PC-3 (cell line): ENCODE results near the gene JKAMP. TPM values are rescaled to one million over a fixed set of nuclear protein-coding genes. Genes with fewer than 3 reads are reported as not detected.

Experiments
- ATAC-seq: fragments of 200-7000 bp; cut with Tn5 transposase; 2 replicates; pipeline ENCODE4 v1.9.1; 2020; ENCODE audit warnings: mild to moderate bottlenecking, moderate library complexity
- BruUV-seq: library from RNA; stranded (reverse); fragments of 400-500 nt; replicated peaks from 2 replicates; lab custom pipeline; 2021; lab: Mats Ljungman, UMichigan
- CTCF ChIA-PET: fragments of 300-600 bp; sonication (Branson Sonifier 250); formaldehyde crosslinking; loops from one replicate; lab custom pipeline; 2022; ENCODE audit warnings: antibody characterized with exemption; lab: Charles Lee
- POLR2A ChIA-PET: fragments of 300-600 bp; sonication (Branson Sonifier 250); formaldehyde crosslinking; loops from one replicate; lab custom pipeline; 2022; ENCODE audit warnings: antibody characterized with exemption; ENCODE audit not compliant: unreplicated experiment; lab: Charles Lee
- DNase-seq: peaks from one replicate; pipeline ENCODE4 v3.0.0-alpha.2; 2015
- H2AFZ ChIP-seq: fragments of 300-600 bp; sonication (generic); 2 replicates; pipeline ENCODE4 v1.6.0; 2016; ENCODE audit warnings: antibody characterized with exemption, low read length
- H3F3A ChIP-seq: fragments of 300-600 bp; sonication (generic); one replicate; pipeline ENCODE4 v1.6.0; 2017; ENCODE audit warnings: antibody characterized with exemption, low read length, control low read depth, mild to moderate bottlenecking; ENCODE audit not compliant: unreplicated experiment
- H3K27ac ChIP-seq: fragments of 300-600 bp; sonication (generic); 2 replicates; pipeline ENCODE4 v1.5.1; 2016; ENCODE audit warnings: mild to moderate bottlenecking, low read length
- H3K27me3 ChIP-seq: fragments of 300-600 bp; sonication (generic); 2 replicates; pipeline ENCODE4 v1.6.1; 2016; ENCODE audit warnings: low read length, mixed read lengths
- H3K36me3 ChIP-seq: fragments of 300-600 bp; sonication (generic); 2 replicates; pipeline ENCODE4 v1.6.1; 2016; ENCODE audit warnings: low read depth, mixed run types, low read length, mixed read lengths
- H3K4me1 ChIP-seq: fragments of 300-600 bp; sonication (generic); 2 replicates; pipeline ENCODE4 v1.5.1; 2016; ENCODE audit warnings: low read length; ENCODE audit not compliant: insufficient read depth
- H3K4me2 ChIP-seq: fragments of 300-600 bp; sonication (generic); 2 replicates; pipeline ENCODE4 v1.6.0; 2016; ENCODE audit warnings: low read length
- H3K4me3 ChIP-seq: fragments of 300-600 bp; sonication (generic); 2 replicates; pipeline ENCODE4 v1.5.1; 2016; ENCODE audit warnings: mild to moderate bottlenecking, low read length, mixed read lengths
- H3K79me2 ChIP-seq: fragments of 300-600 bp; sonication (generic); 2 replicates; pipeline ENCODE4 v1.6.1; 2017; ENCODE audit warnings: low read length, mixed read lengths
- H3K9ac ChIP-seq: fragments of 300-600 bp; sonication (generic); 2 replicates; pipeline ENCODE4 v1.6.0; 2016; ENCODE audit warnings: mild to moderate bottlenecking, low read length
- H3K9me2 ChIP-seq: fragments of 300-600 bp; sonication (generic); replicated peaks from 2 replicates; pipeline ENCODE4 v1.6.1; 2016; ENCODE audit warnings: mixed run types, low read length, mixed read lengths
- H3K9me3 ChIP-seq: fragments of 300-600 bp; sonication (generic); 2 replicates; pipeline ENCODE4 v1.6.1; 2016; ENCODE audit warnings: low read length, mixed read lengths
- H4K20me1 ChIP-seq: fragments of 300-600 bp; sonication (generic); 2 replicates; pipeline ENCODE4 v1.6.1; 2016; ENCODE audit warnings: low read length, mixed read lengths
- CTCF ChIP-seq: fragments of 300-600 bp; sonication (generic); conservative IDR thresholded peaks from 2 replicates; pipeline ENCODE4 v1.5.1; 2017; ENCODE audit warnings: antibody characterized with exemption, low read depth, mild to moderate bottlenecking, low read length
- EZH2 ChIP-seq: fragments of 300-600 bp; sonication (generic); IDR thresholded peaks from one replicate; pipeline ENCODE4 v1.6.1; 2017; ENCODE audit warnings: antibody characterized with exemption, mild to moderate bottlenecking, low read length; ENCODE audit not compliant: unreplicated experiment
- EZH2phosphoT487 ChIP-seq: fragments of 300-600 bp; sonication (generic); IDR thresholded peaks from 2 replicates; pipeline ENCODE4 v1.6.1; 2018; ENCODE audit warnings: mild to moderate bottlenecking, antibody characterized with exemption, low read length, borderline replicate concordance
- intact Hi-C: fragments of 100-400 bp; cut with micrococcal nuclease; formaldehyde crosslinking; loops from 2 replicates; pipeline ENCODE4 v1.9.0; 2023
- total RNA-seq: library from RNA; depleted of rRNA; stranded (reverse); fragments of >200 nt; gene quantifications from 2 replicates; pipeline ENCODE4 v1.2.3, GENCODE V29; 2014

Gene JKAMP
- total RNA-seq, 1 experiment from 2014 or later = 147 TPM

DNA sequence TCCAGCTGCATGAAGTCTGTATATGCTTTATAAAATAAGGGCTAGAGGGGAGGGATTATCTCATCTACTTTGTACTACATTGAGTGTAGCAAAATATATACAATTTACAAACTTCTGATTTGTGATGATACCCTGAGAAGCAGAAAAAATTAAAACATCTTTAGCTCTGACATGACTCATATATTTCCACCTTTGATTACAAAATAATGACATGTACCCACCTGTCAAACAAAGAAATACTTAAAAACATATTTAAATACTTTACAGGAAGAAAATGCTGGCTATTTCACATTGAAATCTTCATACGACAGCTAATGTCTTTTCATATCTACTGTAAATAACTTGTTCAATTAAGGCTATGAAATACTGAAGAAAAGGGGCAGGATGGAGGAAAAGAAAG, 22.4 kb upstream of the JKAMP start:
- intact Hi-C loops = no loop called here

DNA sequence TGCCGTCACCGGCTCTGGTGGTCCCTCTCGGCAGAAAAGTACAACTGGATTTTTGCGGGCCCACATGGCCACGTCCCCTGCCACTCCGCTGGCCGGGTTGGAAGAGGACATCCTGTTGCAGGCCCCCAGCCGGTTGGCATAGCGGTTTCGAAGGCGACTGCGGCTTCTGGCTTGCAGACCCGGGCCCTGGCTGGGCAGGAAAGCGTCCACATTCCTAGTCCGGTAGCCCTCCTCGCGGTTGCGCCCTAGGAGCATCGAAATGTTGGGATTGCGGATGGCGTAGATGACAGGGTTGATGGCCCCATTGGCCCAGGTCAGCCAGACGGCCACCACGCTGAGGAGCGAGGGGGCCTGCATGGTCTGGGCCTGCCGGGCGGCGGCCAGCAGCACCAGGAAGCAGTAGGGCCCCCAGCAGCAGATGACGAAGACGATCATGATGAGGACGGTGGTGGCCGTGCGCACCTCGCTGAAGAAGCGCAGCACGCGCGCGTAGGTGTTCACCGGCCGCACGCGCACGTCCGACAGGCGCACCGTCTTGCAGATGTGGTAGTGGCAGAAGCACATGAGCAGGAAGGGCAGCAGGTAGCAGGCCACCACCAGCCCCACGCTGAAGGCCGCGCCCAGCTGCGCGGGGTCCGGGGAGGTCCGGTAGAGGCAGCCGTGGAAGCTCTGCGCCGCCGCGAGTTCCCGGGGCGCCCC, 20.4 kb upstream of the JKAMP start:
- Histone ChIP-seq H3K4me3 (peak overlapping the region; percentile 72), H4K20me1 (no peaks in the 10 kb centered on the region), H3K27ac (no peak overlapping the region), H3K9me3 (no peaks in the 10 kb centered on the region), H3K36me3 (0 out of 2 replicates have a peak, but pooled peaks cover 3% of the 10 kb centered on the region), H2AFZ (peak overlapping the region; percentile 86), H3F3A (peaks cover 4% of the 10 kb centered on the region), H3K9ac (peak overlapping the region; percentile 46; the same call in 1 of the 2 replicates), H3K4me1 (peaks cover 9% of the 10 kb centered on the region), H3K4me2 (peak overlapping the region; percentile 87), H3K9me2 (no peaks in the 10 kb centered on the region), H3K79me2 (no peaks in the 10 kb centered on the region; the same call in 1 of the 2 replicates), H3K27me3 (no peaks in the 10 kb centered on the region)
- ChIA-PET CTCF (interaction anchor here (0.6 kb wide), 1 partner anchor 20 kb away, joined by 3 read pairs; the partner anchor contains the start of genes JKAMP and L3HYPDH), POLR2A (interaction anchor here (0.6 kb wide), 1 partner anchor 522 kb away, joined by 3 read pairs; no protein-coding TSS in a partner anchor)
- BruUV-seq = no TSS peak
- no peak for DNase-seq
- ATAC-seq = no peak
- intact Hi-C loops = no loop called here
- TF ChIP-seq EZH2 (no peak), EZH2phosphoT487 (no peak), CTCF (no peak)

More for the DNA sequence above, 22.4 kb upstream of the JKAMP start:
- ATAC-seq (no peak), DNase-seq (no peak)
- CTCF ChIA-PET = no interaction called here
- Histone ChIP-seq H2AFZ (no peak overlapping the region), H4K20me1 (no peaks in the 10 kb centered on the region), H3K9ac (no peak overlapping the region), H3K9me2 (no peaks in the 10 kb centered on the region), H3K9me3 (no peaks in the 10 kb centered on the region), H3K4me2 (no peak overlapping the region), H3K4me3 (no peak overlapping the region), H3F3A (peaks cover 1% of the 10 kb centered on the region), H3K79me2 (no peaks in the 10 kb centered on the region; the same call in 1 of the 2 replicates), H3K27ac (no peak overlapping the region), H3K27me3 (no peaks in the 10 kb centered on the region), H3K36me3 (0 out of 2 replicates have a peak, but pooled peaks cover 3% of the 10 kb centered on the region), H3K4me1 (peaks cover 9% of the 10 kb centered on the region)
- POLR2A ChIA-PET = no interaction called here
- TF ChIP-seq CTCF = no peak
- no peak for TF ChIP-seq EZH2phosphoT487
- no peak for TF ChIP-seq EZH2
- BruUV-seq = no TSS peak
